ENCODE data around the gene ALAD. TPM values are rescaled to one million over a fixed set of nuclear protein-coding genes. Genes with fewer than 3 reads are reported as not detected.
"Not testable (repeated sequence)": the region's sequence is repeated elsewhere in the genome, so short reads cannot be mapped to it uniquely, and the experiment has no call there.

ALAD gene
- total and polyA plus RNA-seq, 2 experiments from 2014 or later, result 19.1 to 20.3 TPM

- no peak for TF ChIP-seq CTCF (IDR thresholded peaks at IDR 0.05; ENCODE audit: low read depth, low read length)
These were observed 20.2 kb downstream of the ALAD start for GRCh38 chr9:113380869-113381378.

GRCh38 chr9:113379829-113380210 is 21.3 kb downstream of the ALAD start:
- not testable (repeated sequence) for H3K4me3 ChIP-seq; DNase-seq (ENCODE audit: low read depth in 1 of 2, low spot score in 1 of 2); H3K9me3 ChIP-seq (ENCODE audit: low read depth); H3K36me3 ChIP-seq; H3K27me3 ChIP-seq
- Histone ChIP-seq H3K4me1 (ENCODE audit: low read depth) (peaks cover 11% of the 10 kb centered on the region), H3K27ac (peak overlapping the region; percentile 86)

More at GRCh38 chr9:113380869-113381378, 20.2 kb downstream of the ALAD start:
- no peaks in the 10 kb centered on the region for H3K27me3 ChIP-seq
- peak overlapping the region; percentile 86 for H3K27ac ChIP-seq
- H3K4me3 ChIP-seq, result no peak overlapping the region
- H3K36me3 ChIP-seq, result no peaks in the 10 kb centered on the region
- DNase-seq (ENCODE audit: low read depth in 1 of 2, low spot score in 1 of 2), result no peak
- peaks cover 11% of the 10 kb centered on the region for H3K4me1 ChIP-seq (ENCODE audit: low read depth)
- H3K9me3 ChIP-seq (ENCODE audit: low read depth), result no peaks in the 10 kb centered on the region

- not testable (repeated sequence) for DNase-seq (ENCODE audit: low read depth in 1 of 2, low spot score in 1 of 2); H3K9me3 ChIP-seq (ENCODE audit: low read depth); H3K27me3 ChIP-seq; H3K36me3 ChIP-seq; H3K4me3 ChIP-seq
- Histone ChIP-seq H3K27ac (peak overlapping the region; percentile 86), H3K4me1 (ENCODE audit: low read depth) (peaks cover 11% of the 10 kb centered on the region)
These were observed 21.8 kb downstream of the ALAD start for GRCh38 chr9:113379094-113379828.

GRCh38 chr9:113376634-113377567 is 24.2 kb downstream of the ALAD start, which contains the start of gene HDHD3:
TSS of gene HDHD3 (minus strand) at chr9:113376986. CDS start at chr9:113374354, 2,632 bp downstream.
- H3K36me3 ChIP-seq, result peaks cover 7% of the 10 kb centered on the region
- no peak for TF ChIP-seq CTCF (IDR thresholded peaks at IDR 0.05; ENCODE audit: low read depth, low read length)
- peak; percentile 79 to 90 for DNase-seq (ENCODE audit: low read depth in 1 of 2, low spot score in 1 of 2)
- peak within 1 kb of the TSS; percentile 73 for H3K4me3 ChIP-seq
- no peaks in the 10 kb centered on the region for H3K27me3 ChIP-seq
- peaks cover 11% of the 10 kb centered on the region for H3K4me1 ChIP-seq (ENCODE audit: low read depth)
- no peaks in the 10 kb centered on the region for H3K9me3 ChIP-seq (ENCODE audit: low read depth)
- H3K27ac ChIP-seq, result peak within 1 kb of the TSS; percentile 86

- TF ChIP-seq CTCF (IDR thresholded peaks at IDR 0.05; ENCODE audit: low read depth, low read length), result no peak
- no peak overlapping the region for H3K27ac ChIP-seq
- no peak overlapping the region for H3K4me3 ChIP-seq
- no peak for DNase-seq (ENCODE audit: low read depth in 1 of 2, low spot score in 1 of 2)
- no peaks in the 10 kb centered on the region for H3K9me3 ChIP-seq (ENCODE audit: low read depth)
- peaks cover 11% of the 10 kb centered on the region for H3K4me1 ChIP-seq (ENCODE audit: low read depth)
- H3K27me3 ChIP-seq, result no peaks in the 10 kb centered on the region
- peaks cover 7% of the 10 kb centered on the region for H3K36me3 ChIP-seq
These were observed 25.7 kb downstream of the ALAD start for GRCh38 chr9:113375057-113376023.

Measured in cardiac muscle cell (in vitro differentiated cells and primary cell).